Superior temporal gyrus (tissue), 1 donor: ENCODE data around the gene ZNF276.
A peak's percentile ranks its signal among the peaks of the same experiment; 100 is the strongest.
"Not testable (repeated sequence)": the region's sequence is repeated elsewhere in the genome, so short reads cannot be mapped to it uniquely, and the experiment has no call there.

Experiments used
- DNase-seq: peaks from one replicate; pipeline ENCODE4 v3.0.0-alpha.2; 2016; ENCODE audit errors: extremely low spot score

The ZNF276 gene, protein sequence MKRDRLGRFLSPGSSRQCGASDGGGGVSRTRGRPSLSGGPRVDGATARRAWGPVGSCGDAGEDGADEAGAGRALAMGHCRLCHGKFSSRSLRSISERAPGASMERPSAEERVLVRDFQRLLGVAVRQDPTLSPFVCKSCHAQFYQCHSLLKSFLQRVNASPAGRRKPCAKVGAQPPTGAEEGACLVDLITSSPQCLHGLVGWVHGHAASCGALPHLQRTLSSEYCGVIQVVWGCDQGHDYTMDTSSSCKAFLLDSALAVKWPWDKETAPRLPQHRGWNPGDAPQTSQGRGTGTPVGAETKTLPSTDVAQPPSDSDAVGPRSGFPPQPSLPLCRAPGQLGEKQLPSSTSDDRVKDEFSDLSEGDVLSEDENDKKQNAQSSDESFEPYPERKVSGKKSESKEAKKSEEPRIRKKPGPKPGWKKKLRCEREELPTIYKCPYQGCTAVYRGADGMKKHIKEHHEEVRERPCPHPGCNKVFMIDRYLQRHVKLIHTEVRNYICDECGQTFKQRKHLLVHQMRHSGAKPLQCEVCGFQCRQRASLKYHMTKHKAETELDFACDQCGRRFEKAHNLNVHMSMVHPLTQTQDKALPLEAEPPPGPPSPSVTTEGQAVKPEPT

DNA sequence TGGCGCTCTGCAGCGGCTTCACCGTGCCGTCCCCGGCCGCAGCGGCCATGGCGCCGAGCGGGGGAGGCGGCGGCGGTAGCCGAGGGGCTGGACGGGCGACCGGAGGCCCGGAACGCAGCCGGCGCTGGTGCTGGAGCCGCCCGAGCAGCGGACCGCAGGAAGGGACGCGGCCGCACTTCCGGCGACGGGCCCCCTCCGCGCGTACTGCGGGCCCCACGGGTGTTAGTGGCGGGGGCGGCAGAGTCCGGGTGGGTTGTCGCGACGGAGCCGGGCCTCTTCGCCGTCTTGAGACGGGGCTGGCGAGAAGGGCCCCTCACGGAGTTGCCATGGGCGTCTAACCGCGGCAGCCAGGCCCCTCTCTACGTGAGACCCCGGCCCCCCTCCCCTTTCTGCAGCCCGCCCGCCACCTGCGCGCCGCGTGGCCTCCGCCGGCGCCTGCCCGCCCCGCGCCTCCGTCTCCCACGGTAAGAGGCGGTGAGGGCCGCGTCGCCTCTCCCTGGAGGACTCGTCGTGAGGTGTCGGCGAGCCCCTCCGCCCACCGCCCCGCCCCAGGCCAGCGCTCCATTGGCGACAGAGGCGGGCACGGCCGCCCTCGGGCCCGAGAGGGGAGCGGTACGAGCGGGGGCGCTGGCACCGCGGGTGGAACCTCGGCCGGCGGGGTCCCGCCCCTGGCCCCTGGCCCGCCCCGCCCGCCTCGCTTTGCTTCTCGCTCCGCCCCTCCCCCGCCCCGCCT lies at the start of gene ZNF276, which contains the start of gene VPS9D1:
ZNF276 (plus strand) TSS at position 725 of the 733 bp plus-strand sequence. CDS start 104 bp downstream, outside the sequence.
VPS9D1 (minus strand) TSS at position 86 of the 733 bp plus-strand sequence; CDS start at position 49, 37 bp downstream.
- peak; percentile 79 for DNase-seq

DNA sequence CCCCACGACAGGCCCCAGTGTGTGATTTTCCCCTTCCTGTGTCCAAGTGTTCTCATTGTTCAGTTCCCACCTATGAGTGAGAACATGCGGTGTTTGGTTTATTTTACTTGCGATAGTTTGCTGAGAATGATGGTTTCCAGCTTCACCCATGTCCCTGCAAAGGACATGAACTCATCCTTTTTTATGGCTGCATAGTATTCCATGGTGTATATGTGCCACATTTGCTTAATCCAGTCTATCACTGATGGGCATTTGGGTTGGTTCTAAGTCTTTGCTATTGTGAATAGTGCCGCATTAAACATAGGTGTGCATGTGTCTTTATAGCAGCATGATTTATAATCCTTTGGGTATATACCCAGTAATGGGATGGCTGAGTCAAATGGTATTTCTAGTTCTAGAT lies 49.8 kb upstream of the ZNF276 start:
- DNase-seq: not testable (repeated sequence)

- DNase-seq: no peak
Measured at GRCh38 chr16:89672177-89672941, 49.0 kb upstream of the ZNF276 start.

DNA sequence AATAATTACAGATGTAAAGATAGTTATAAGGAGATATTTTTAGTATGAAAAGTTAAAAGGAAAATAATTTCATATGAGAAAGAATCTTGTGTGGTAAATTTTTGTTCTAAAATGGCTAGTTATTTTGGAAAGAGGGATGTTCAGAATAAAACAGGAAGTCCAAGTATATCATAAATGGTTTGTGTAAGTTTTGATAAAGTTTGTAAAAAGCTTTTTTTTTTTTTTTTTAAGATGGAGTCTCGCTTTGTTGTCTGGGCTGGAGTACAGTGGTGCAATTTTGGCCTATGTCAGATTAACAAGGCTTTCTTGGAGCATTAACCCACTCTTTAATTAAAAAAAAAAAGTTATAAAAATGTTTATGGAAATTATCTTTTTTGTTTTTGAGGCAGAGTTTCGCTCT lies 43.1 kb upstream of the ZNF276 start:
- DNase-seq: no peak

DNA sequence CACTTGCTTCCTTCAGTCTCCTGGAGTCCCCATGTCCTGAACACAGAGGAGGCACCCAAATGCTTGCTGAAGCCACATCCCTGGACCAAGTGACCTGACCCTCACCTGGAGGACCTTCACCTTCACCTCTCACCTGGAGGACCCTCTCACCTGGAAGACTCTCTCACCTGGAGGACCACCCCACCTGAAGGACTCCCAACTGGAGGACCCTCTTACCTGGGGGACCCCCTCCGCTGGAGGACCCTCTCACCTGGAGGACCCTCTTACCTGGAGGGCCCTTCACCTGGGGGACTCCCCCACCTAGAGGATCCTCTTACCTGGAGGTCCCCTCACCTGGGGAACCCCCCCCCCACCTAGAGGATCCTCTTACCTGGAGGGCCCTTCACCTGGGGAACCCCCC lies 35.4 kb upstream of the ZNF276 start:
- DNase-seq: no peak

GRCh38 chr16:89686520-89687091 lies 34.7 kb upstream of the ZNF276 start, which contains the start of gene CDK10:
TSS of gene CDK10 (plus strand) at chr16:89686689. CDS start at chr16:89686711, 22 bp downstream.
- DNase-seq: peak; percentile 91

DNA sequence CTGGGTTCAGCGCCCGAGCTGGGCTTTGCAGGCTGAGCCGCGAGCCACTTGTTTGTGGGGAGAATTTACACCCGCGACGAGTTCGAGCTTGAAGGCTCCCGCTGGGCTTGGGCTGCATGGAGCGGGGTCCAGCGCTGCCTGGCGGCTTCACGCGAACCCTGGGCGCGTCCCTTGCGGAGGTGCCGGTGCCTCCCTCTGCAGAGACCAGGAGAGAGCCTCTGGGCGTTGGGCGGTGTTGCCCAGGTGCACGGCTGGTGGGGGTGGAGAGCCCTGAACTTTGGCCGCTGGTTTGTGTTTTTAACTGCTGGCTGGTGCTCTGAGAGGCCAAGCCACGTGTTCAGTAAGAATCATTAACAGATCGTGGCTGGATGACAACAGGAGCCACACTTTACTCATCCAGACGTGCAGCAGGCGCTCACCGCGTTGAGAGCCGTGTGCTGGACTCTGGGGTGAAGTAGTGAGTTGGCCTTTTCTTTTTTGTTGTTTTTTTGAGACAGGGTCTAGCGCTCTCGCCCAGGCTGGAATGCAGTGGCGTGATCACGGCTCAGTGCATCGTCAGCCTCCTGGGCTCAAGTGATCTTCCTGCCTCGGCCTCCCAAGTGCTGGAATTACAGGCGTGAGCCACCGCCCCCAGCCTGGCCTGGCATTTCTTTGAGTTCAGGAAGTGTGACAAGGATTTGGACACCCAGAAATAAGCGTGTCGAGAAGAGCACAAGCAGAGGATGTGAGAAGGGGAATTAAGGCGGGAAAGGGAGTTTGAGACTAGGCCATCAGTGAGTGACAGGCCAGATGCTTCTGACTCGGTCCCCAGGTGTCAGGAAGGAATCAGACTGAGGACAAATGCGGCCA lies 34.0 kb upstream of the ZNF276 start:
- DNase-seq: no peak

GRCh38 chr16:89688395-89688794 lies 32.9 kb upstream of the ZNF276 start:
- DNase-seq: no peak

GRCh38 chr16:89689142-89689541 lies 32.2 kb upstream of the ZNF276 start:
- DNase-seq: no peak

- not testable (repeated sequence) for DNase-seq
Measured at GRCh38 chr16:89689621-89690020, 31.7 kb upstream of the ZNF276 start.

DNA sequence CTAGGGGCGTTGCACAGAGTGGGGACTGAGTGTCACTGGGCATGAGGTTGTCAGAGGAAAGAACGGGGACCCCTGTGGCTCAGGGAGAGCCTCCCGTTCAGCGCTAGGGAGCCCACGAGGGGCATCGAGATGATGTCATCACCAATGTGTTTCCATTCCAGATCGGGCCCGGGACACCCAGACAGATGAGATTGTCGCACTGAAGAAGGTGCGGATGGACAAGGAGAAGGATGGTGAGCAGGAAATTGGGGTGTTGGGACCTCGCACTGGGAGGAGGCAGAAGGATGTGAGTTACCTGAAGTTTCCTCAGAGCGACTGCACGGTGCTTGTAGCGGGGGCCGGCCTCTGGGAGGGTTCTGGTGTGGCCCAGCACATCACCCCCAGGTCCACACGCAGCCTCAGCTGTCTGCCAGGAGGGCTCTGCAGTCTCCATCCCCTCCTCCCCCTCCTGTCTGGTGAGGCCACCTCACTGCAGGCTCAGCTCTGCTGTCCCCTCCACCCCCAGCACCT lies 30.9 kb upstream of the ZNF276 start:
- no peak for DNase-seq

GRCh38 chr16:89691231-89691985 lies 29.9 kb upstream of the ZNF276 start:
- DNase-seq: no peak

GRCh38 chr16:89691986-89692569 lies 29.3 kb upstream of the ZNF276 start:
- DNase-seq: no peak

GRCh38 chr16:89693289-89693731 lies 28.0 kb upstream of the ZNF276 start:
- no peak for DNase-seq

- no peak for DNase-seq
Measured at GRCh38 chr16:89693931-89694783, 27.2 kb upstream of the ZNF276 start.

GRCh38 chr16:89694784-89695085 lies 26.6 kb upstream of the ZNF276 start:
- DNase-seq: not testable (repeated sequence)

DNA sequence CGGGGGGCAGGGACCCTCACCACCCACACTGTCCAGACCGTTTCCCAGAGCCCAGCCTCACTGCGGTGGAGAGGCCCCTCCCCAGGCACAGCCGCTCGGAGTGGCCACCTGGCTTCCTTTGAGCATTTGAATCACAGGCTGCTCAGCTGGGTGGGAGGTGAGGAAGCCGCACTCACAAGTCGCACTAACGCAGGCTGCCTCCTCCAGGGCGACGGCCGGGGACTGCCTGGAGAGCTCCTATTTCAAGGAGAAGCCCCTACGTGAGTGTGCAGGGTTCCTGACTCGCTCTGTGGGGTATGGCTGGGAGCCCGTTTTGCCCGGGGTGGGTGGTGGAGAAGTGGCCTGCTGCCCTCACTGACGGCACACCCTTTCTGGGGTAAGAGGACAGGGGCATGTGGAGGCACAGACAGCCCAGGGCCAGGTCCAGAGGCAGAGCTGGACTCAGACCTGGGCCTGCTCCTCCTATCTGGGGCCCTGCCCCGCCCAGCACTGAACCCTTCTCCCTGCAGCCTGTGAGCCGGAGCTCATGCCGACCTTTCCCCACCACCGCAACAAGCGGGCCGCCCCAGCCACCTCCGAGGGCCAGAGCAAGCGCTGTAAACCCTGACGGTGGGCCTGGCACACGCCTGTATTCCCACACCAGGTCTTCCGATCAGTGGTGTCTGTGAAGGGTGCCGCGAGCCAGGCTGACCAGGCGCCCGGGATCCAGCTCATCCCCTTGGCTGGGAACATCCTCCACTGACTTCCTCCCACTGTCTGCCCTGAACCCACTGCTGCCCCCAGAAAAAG lies 26.1 kb upstream of the ZNF276 start:
- DNase-seq: no peak
